ENCODE results near the gene ZDHHC14.
A peak's percentile ranks its signal among the peaks of the same experiment; 100 is the strongest.

The ZDHHC14 gene

GRCh38 chr6:157493173-157493572 is 112.2 kb downstream of the ZDHHC14 start:
- no peak for DNase-seq (ENCODE audit: low spot score)

DNA sequence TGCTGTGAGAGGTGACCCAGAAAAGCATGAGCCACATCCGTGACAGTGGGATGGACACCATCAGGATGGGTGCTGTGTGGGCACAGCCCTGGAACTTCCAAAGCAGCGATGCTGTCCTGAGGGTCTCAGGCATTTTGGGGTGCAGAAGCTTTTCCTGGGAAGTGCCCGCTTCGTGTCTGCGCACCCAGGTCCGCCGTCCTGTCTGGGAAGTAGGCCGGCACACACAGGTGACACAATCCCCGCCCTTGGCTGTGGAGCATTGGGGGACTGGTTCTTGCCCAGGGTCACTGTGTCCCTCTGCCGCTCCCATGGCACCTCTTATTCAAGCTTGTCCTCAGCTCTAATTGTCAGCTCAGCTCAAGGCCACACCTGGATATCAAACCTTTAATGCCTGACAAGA is 112.6 kb downstream of the ZDHHC14 start:
- DNase-seq (ENCODE audit: low spot score), result no peak

GRCh38 chr6:157494132-157494710 is 113.2 kb downstream of the ZDHHC14 start:
- no peak for DNase-seq (ENCODE audit: low spot score)

GRCh38 chr6:157496534-157497095 is 115.6 kb downstream of the ZDHHC14 start:
- no peak for DNase-seq (ENCODE audit: low spot score)

GRCh38 chr6:157497579-157497978 is 116.6 kb downstream of the ZDHHC14 start:
- no peak for DNase-seq (ENCODE audit: low spot score)

- DNase-seq (ENCODE audit: low spot score), result no peak
Measured at GRCh38 chr6:157498817-157499216, 117.8 kb downstream of the ZDHHC14 start.

DNA sequence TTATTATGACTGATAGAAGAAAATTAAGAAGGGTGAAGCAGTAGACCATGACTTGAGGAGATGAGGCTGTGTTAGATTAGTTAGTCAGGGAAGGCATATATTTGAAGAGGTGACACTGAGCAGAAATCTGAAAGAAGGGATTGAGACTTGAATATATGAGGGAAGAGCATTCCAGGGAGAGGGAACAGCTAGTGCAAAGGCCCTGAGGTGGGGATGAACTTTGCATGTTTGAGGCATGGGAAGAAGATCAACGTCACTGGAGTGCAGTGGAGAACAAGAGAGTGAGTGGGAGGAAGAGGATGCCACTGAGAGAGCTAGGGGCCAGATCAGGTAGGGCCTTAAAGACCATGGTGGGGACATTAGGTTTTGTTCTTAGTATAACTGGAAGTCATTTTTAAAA is 119.0 kb downstream of the ZDHHC14 start:
- no peak for DNase-seq (ENCODE audit: low spot score)

DNA sequence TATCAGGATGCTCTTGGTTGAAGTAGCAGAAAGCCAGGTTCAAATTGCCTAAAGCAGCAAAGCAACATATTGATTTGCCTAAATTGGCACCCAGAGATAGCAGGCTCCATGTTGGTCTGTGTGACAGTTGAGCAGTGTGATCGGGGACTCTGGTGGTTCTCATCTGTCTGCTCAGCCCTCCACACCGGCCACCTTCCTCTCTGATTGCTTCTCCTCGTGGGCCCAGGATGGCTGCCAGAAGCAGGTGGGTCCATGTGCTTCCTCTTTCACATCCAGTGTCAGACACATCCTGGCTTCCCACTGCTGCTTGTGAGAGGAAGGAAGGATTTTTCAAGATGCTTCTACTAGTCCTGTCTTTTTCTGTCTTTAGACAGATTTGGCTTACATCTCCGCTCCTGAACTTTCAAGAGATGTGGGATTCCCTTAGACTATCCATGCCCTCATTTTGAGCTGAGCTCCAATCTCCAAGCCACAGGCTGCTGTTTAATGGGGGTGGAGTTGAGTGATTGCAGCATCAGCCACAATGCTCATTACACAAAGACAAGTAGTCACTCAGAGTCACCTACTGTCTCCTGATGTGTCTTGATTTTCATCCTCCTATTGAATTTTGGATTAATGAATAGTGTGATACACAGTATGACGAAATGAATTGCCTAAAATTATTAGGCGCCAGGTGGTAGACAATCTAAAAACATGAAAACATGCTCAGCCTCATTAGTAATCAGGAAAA is 122.2 kb downstream of the ZDHHC14 start:
- no peak for DNase-seq (ENCODE audit: low spot score)

DNA sequence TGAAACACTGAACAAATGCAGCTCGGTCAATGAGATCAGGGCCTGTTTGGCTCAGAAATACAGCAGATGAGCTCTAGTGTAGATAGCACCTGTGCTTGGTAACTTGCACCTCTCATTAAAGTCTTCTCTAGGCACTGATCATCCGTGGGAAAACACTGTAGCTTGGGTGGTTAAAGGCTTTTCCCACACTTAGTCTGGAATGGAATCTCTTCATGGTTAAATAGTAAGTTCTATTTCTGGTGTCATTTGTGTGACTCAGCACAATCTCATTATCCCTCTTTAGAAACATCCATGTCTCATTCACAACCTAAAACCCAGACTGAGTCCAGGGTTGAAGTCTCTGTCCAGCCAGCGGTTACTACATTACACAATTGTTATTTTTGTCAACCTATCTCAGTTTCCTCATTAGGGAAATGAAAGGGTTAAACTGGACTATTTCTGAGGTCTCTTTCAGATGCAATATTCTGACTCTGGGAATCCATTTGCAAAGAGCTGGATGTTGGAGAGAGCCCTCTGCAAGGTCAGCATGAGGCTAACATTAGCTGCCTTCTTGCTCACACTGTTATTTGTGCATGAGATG is 125.0 kb downstream of the ZDHHC14 start:
- no peak for DNase-seq (ENCODE audit: low spot score)

- DNase-seq (ENCODE audit: low spot score), result no peak
Measured at GRCh38 chr6:157510323-157511188, 129.6 kb downstream of the ZDHHC14 start.

DNA sequence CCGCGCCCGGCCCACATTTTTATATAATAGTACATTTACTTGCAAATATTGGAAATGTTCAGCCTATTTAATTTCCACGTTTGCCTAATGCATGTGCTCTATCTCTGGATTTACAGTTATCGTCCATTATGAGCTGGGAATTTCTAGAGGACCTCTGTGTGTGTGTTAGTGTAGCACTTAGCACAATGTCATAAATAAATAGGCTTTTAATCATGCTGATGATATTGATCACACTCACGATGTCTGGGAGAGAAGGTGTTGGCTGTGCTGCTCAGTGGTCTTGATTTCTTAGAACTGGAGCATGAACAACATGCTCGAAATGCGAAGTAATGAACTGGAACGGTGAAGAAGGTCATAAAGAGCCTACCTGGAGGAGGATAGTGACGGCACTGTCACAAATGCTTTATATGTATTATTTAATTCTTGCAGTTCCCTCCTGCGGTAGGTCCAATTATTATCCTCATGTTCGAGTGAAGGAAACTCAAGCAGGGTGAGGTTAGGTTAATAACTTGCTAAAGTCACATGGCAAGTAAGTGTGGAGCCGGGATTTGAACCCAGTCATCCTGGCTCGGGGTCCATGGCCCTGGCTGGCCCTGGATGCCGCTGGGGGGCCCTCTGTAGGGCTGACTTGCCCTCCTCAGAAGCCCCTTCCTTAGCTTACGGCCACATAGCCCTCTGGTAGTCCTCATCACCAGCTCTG is 130.8 kb downstream of the ZDHHC14 start:
- no peak for DNase-seq (ENCODE audit: low spot score)

GRCh38 chr6:157512382-157512682 is 131.3 kb downstream of the ZDHHC14 start:
- DNase-seq (ENCODE audit: low spot score), result no peak

DNA sequence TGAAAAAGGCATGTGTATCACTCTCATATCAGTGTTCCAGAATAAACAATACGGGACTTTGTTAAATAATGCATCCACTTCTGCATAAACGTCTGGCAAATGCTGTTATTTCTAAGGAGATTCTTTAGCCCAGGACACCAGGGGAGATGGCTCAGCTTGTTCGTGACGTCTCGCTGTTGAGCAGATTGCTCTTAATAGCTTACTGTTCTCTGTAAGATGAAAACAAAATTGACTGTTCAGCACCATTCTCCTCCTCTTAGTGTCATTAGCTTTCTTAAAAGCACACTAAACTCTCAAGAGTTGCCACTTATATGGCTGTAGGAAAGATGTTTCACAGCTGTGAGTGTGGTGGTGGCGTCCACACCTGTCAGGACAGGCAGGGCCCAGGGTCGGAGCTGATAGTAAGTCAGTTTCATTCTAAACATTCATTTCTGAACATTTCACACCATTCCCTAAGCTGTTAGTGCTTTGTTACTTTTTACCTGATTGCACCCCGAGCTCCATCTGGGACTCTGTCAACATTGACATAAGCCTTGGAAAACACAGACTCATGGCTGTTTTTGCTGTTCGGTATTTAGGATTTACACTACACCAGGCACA is 132.1 kb downstream of the ZDHHC14 start:
- no peak for DNase-seq (ENCODE audit: low spot score)

- no peak for DNase-seq (ENCODE audit: low spot score)
Measured at GRCh38 chr6:157513619-157514485, 132.9 kb downstream of the ZDHHC14 start.

GRCh38 chr6:157514659-157515496 is 133.9 kb downstream of the ZDHHC14 start:
- peak; percentile 90 for DNase-seq (ENCODE audit: low spot score)

DNA sequence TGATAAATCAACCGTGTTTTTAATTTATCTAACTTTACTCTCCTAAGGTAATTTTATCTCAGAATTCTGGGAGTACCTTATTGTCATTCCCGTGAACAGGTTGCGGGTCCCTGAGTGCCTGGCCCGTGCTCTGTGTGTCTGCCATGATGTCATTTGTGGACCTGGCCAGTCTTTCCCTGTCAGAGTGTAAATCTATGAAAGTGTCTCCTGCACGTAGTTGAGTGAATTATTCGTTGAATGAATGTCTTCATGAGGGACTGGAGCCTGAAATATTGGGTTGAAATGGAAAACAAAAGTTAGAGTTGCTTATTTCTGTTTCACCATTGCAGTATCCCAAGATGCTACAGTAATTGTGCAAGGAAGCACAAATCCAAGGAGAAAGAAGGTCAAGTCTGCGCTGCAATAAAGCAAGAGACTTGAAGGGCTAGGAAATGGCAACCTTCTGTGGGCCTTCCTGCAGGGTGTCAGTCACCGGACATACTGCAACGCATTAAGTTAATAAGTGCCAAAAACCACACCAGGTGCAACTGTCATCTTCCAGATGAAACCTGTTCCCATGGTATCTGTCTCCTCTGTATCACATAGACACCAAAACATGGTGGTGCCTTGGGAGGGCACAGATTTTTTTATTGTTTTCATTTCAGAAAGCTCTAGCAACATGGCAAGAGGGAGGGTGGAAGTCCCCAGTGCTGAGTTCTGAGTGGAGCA is 135.5 kb downstream of the ZDHHC14 start:
- no peak for DNase-seq (ENCODE audit: low spot score)

GRCh38 chr6:157517601-157518359 is 136.8 kb downstream of the ZDHHC14 start:
- DNase-seq (ENCODE audit: low spot score), result no peak
